GM19468 (cell line): Measurements from ENCODE around the gene RAMP1.
"Not testable (repeated sequence)": the region's sequence is repeated elsewhere in the genome, so short reads cannot be mapped to it uniquely, and the experiment has no call there.

ENCODE experiments used
- ATAC-seq: cut with Tn5 transposase; IDR thresholded peaks from one replicate; pipeline ENCODE4 v1.9.1; 2021; ENCODE audit warnings: mild to moderate bottlenecking, moderate library complexity, moderate number of reproducible peaks; ENCODE audit not compliant: unreplicated experiment; ENCODE audit errors: extremely low read depth

RAMP1 gene

DNA sequence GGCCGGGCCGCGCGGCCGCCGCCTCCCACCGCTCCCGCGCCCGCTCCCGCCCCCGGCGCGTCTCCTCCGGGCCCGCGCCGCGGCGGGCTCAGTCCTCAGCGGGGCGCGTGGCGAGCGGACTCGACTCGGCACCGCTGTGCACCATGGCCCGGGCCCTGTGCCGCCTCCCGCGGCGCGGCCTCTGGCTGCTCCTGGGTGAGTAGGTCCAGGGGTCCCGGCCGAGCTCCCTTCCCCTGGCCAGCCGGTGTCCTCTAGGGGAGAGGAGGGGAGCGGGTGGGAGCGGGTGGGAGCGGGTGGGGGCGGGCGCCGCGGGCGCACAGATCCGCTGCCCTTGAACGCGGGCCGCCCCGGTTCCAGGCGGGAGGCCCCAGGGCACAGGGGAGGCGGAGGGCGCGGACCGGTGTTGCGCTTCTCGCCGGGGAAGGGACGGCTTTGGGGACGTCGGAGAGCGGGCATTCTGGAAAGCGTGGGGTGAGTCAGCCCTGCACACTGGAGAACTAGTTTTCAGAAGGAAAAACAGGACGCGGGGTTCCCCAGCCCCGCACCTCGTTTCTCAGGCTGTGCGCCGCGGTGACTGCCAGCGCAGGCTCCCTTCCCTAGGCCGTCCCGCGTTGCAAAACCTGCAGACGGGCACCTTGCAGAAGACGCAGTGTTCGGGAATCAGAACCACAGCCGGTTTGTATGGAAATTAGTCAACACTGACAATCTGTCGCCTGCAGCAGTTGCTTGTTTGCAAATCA, at the start of gene RAMP1:
Gene RAMP1 (plus strand): TSS at position 91 of the 740 bp plus-strand sequence. CDS start 53 bp downstream, at position 144.
- no peak for ATAC-seq

DNA sequence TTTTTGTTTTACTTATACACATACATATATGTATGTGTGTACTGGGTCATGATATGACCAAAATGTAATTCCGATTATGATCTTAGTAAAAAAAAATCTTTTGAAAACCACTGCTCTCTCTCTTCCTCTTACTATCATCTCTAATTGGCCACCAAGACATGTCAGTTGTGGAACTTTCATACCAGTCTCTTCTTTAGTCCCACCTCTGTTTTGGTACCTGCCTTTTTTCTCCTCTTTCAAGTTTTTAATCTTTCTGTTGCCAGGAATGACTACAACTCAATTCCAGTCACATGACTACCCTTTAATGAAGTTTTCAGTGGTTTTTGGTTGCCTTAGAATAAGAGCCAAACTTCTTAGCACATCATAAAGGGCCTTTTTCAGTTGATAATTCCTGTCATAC, 43.8 kb upstream of the RAMP1 start:
- no peak for ATAC-seq

DNA sequence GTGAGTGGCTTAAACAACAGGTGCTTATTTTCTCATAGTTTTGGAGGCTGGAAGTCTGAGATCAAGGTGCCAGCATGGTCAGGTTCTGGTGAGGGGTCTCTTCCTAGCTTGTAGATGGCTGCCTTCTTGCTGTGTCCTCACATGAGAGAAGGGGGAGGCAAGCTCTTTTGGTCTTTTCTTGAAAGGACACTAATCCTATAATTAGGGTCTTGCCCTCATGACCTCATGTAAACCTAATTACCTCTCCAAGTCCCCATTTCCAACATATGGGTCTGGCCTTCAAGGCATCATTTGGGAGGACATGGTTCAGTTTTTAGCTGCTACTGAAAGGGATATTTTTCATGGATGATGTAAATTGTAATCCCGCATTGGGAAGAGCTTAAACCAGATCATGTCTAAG, 42.9 kb upstream of the RAMP1 start:
- ATAC-seq: no peak

DNA sequence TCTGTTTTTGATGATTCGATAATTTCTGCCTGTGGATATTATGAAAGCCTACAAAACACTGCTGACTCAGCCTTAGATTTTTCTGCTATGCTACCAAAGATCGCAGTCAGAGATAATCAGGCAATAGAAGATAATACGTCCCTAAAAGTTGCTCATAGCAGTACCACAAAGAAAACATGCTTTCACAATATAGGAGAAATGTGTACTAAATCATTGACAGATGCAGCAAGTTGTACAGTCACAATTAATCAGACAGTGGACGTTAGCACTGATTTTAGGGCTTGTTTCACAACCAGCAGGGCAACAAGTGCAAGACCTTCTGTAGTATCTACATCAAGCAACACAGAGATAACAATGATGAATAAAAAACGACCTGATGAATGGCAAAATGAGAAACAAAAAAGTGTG, 41.4 kb upstream of the RAMP1 start:
- ATAC-seq: no peak

DNA sequence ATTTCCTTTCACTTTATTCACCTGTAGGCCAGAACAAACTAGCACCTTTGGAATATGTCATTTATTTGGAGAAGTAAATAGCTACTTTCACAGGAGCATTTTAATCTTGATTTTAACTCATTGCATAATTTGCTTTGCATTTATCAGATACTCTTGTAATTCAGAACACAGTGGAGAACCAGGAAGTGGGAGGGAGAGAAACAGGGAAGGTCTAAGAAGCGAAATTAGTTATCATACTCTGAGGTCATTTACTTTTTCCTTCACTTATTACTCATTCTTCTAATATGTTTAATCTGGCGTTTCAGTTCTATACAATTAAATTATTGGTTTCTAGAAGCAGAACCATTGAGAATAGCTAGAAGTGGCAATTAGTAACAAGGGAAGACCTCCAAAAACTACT, 40.2 kb upstream of the RAMP1 start:
- no peak for ATAC-seq

DNA sequence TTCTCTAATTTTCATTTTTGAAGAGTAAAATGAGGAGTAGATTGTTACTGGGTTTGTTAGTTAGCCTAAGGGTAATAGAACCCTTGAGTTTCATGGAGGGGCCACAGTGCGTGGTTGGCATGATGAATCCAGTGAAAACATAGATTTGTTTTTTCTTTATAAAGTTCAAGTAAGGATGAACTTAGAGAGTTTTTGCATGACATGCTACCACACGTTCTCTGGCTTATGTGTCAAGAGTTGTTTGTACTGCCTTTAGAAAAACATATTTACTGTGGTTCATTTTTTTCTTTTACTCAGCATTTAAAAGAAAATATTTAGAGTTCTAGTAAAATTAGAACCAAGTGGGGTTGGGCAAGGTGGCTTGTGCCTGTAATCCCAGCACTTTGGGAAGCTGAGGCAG, 39.0 kb upstream of the RAMP1 start:
- ATAC-seq: no peak

DNA sequence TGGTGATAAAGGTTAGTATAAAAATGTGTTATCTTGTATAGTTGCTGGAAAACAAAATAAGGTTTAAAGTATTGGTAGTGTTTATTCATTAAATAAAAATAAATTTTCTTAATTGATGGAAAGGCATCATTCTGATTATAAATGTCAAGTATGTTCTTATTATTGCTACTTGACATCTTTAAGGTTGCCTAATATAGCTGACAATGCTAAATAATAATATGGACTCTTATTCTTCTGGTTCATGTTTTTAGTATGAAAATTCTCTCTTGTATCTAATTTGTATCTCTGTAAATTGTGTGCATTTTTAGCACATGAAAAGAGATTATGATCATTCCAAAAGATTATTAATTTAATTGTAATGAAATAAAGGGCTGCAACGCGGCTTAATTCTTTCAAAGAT, 35.9 kb upstream of the RAMP1 start:
- ATAC-seq: no peak

DNA sequence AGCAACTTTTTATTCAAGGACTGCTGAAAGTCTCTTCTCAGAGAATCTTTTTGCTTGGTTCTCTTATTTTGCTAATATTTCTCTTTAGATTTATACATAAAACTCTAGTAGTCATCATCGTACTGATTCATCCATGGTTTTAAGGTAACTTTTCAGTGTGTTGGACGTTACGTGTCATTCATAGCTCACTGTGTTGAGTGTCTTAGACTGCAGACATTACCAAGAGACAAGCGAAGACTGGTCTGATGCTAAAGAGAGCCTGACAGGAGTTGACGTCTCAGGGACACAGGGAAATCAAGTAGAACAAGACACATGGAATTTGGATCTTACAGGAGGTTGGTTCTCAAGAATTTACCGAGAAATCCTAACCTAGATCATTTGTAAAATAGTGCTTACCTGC, 35.3 kb upstream of the RAMP1 start:
- no peak for ATAC-seq

DNA sequence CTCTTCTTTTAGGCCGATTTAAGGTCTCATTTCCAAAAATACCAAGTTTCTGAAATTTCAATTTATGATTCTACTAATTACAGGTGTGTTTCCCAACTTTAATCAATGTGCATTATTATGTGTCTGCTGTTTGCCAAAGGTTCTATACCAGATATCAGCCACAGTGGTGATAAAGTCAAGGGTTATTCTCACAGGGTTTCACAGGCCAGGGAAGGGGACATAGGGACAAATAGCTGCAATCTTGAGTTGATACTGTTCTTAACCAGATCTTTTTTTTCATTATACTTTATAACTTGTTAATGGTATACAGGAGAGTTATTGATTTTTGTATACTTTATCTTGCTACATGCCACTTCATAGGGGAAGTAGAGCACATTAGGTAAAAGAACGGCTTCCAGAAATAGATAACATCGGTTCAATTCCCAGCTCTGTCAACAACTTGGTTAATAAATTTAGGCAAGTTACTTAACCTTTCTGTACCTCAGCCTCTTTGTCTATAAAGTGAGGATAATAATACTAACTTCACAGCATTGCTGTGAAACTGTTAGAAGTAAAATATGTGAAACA, 31.9 kb upstream of the RAMP1 start:
- ATAC-seq: no peak

DNA sequence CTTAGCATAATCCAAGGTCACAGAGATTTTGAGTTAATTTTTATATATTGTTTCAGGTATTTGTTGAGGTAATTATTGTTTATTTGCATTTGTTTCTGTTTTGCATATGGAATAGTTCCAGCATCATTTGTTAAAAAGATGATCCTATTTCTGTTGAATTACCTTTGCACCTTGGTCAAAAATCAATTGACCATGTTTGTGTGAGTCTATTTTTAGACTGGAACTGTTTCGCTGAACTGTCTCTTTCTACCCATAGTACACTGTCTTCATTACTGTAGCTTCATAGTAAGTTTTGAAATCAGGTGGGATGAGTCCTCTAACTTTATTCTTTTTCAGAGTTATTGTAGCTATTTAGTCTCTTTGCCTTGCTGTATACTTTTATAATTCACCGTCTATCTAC, 28.9 kb upstream of the RAMP1 start:
- no peak for ATAC-seq

DNA sequence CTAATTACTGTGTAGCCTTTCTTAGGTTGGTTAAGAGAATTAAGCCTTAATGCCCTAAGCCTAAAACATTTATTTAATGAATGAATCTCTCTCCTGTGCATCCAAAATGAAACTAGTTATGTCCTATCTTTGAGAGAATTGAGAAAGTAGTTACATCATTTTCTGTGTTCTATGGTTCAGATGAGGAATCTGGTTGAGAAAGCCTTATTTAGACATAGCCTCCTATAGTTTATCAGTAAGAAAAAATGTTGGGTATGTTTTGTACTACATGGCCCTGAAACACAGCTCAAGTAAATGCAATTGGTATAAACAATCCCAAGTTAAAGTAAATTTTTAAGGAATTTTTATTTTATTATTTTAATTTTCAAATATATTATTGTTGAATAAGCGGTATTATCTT, 25.9 kb upstream of the RAMP1 start:
- no peak for ATAC-seq

DNA sequence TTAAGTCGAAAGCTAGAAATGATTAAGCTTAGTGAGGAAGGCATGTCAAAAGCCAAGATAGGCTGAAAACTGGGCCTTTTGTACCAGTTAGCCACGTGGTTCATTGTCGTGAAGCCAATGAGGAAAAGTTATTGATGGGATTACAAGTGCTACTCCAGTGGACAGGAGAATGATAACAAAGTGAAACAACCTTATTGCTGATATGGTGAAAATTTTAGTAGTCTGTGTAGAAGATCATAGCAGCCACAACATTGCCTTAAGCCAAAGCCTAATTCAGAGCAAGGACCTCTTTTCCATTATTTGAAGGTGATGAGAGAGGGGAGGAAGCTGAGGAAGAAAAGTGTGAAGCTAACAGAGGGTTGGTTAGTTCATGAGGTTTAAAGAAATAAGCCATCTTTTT, 24.1 kb upstream of the RAMP1 start:
- no peak for ATAC-seq

DNA sequence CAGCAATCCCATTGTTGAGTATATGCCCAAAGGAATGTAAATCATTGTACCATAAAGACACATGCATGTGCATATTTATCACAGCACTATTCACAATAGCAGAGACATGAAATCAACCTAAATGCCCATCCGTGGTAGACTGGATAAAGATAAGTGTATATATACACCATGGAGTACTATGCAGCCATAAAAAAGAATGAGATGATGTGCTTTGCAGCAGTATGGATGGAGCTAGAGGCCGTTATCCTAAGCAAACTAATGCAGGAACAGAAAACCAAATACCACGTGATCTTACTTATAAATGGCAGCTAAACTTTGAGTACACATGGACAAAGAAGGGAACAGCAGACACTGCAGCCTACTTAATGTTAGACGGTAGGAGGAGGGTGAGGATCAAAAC, 18.4 kb upstream of the RAMP1 start:
- ATAC-seq: no peak

DNA sequence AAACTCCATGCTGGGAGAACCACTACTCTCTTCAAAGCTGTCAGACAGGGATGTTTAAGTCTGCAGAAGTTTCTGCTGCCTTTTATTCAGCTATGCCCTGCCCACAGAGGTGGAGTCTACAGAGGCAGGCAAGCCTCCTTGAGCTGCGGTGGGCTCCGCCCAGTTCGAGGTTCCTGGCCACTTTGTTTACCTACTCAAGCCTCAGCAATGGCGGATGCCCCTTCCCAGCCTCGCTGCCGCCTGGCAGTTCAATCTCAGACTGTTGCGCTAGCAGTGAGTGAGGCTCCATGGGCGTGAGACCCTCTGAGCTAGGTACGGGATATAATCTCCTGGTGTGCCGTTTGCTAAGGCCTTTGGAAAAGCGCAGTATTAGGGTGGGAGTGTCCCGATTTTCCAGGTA, 10.5 kb upstream of the RAMP1 start:
- ATAC-seq: not testable (repeated sequence)

DNA sequence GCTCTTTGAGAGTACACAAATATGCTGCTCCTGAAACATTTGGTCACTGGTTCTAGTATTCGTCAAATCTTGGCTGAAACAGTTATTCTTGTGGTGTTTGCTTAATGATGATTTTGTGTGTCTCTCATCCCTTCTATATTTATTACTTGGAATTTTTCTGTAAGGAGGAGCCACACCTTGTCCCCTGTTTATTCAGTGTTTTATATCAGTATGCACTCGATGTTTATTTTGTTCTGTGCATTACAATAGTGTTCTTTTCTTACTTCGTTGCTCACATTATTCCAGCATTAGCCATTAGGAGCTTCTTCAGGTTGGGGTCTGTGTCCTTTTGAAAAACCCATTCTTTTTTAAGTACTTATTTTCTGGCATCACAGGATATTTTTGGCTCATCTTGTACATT, 5.1 kb upstream of the RAMP1 start:
- no peak for ATAC-seq

DNA sequence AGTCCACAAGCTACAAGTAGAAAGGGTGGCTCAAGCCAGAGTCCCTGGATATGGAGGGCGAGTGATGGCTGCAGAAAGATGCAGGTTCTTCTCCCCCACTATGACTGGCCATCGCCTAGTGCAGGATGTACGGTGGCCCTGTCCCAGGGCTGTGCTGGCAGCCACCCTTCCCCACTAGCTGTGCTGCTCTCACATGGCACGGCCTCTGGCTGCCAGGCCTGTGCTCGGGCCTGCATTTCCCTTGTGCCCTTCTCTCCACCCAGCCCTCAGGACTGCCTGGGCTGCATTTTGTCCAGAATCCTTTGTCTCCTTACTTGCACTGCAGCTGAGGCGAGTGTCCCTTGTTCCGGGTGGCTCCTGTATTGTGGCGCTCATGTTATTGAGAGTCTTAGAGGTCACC, 1.6 kb upstream of the RAMP1 start:
- no peak for ATAC-seq

DNA sequence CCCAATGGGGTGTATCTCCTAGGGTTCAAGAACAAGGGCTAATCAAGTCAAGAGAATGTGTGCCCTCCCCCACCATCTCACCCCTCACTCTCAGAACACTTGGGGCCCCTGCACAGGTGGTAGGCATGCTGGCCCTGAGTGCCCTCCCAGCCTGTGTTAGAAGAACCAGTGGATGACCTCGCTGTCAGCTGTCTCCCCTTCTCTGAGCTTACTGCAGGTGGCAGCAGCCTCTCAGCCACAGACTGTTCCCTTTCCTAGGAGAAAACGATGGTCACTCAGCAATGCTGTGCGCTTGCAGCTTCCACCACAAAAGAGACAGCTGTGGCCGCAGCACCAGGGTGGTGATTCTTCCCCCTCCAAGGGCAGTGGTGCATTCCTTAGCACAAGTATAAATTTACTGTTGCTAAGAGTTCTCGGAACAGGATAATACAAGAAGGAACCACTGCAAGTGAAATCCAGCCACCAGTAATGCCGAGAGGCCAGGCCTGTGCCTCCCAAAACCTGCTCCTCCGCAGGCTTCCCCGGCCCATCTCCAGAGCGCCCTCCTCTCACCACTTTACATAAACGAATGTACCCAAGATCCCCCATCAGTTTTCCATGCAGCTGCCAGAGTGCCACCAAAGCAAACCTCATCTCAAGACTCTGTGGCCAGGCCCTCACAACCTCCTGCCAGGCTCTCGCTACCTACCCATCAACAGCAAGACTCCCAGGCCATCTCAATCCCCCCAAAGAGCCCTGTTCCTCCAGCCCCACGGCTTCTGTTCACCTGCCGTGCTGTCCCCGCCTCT, 935 bp upstream of the RAMP1 start:
- ATAC-seq: no peak

DNA sequence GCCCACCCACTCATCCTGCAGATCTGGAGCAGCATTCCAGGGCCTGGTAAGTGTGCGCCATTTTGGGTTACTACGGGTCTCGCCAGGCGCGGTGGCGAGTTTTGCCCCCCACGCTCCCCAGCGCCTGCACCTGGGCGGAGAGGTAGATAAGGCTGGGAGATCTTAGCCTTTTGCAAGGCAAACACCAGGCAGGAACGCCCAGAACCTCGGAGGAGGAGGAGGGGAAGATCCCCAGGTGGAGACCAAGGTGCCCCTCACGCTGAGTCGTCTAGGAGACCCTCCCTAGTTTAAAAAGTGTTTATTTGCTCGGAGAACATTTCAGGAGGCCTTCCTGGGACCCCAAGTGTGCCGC, 365 bp upstream of the RAMP1 start:
- no peak for ATAC-seq

DNA sequence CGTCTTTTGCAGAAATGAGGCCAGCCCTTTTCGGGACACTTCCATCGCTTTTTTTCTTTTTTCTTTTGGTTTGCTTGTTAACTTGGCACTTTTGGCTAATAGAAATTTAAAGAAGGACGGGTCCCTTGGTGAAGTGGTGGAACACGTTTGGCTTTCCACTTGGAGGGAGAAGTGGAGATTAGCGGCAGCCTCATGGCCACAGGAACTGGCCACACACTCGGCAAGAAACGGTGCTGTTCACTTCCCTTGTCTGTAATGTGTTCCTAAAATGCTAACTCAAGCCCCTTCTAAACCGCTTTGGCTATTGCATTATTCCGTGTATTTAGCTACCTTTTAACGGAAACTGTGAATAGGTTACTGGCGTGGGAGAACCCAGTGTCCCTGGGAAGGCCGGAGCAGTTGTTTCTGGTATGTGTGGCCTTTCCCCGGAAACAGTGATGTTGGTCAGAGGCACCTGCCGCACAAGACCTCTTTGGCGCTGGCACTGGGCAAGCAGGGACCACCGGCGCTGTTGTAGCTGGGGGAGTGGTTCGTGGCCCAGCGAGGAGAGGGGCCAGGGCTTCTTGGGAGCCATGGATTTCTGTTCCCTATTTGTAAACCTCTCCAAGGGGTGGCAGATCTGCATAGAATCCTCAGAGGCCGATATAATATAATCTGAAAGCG, 981 bp downstream of the RAMP1 start:
- no peak for ATAC-seq

DNA sequence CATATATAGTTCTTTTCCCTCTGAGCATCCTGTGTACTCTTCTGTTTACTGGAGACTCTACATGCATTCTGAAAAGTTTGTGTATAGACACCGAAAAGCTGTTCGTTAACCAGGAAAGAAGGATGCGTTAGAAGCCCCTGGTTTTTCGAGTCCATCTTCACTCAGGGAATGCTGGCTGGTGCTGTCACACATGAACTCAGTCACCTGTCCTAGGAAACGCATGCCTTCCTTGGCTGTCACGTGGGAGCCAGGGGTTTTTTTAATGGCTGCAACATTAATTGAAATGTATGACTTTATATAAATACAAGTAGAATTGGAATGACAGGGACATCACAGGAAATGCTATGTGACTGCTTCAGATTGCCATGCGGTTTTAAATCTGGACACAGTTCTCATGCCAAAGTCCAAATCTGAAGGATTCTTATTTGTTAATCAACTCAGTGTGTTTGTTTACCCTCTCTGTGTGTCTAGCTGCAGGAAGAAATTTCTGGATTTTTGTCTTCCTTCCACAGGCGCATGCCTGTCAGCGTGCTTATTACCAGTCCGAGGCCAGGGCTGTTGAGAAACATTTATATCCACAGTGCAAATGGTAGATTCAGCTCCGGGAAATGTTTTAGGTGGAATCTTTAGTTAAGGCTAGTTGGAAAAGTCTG, 2.6 kb downstream of the RAMP1 start:
- no peak for ATAC-seq

DNA sequence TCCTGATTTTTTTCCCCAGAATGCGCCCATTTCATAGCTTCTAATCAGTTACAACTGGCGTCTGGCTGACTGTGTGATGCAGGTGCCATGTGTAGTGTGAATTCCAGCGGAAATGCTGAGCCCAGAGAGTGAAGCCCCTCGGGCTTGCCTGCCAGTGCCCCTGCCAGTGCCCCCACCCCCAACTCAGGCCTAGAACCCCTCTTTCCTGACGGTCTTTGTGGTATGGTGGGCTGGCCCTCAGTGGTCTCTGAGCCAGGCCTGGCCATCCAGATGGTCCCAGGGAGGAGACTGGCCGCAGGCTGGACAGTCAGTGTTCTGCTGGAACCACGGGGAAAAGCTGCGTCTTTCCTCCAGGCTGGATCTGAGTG, 3.1 kb downstream of the RAMP1 start:
- ATAC-seq: no peak
